Liver (tissue), 9 donors: ENCODE results near the gene UHRF2. TPM values are rescaled to one million over a fixed set of nuclear protein-coding genes. Genes with fewer than 3 reads are reported as not detected.

Experiments
- DNase-seq: peaks from one replicate; pipeline ENCODE4 v3.0.0-alpha.2; 2017; ENCODE audit warnings: low spot score
- H3K27ac ChIP-seq, 2 donors: one replicate each; pipeline ENCODE4 v1.7.0; 2013; ENCODE audit warnings: inconsistent platforms in 2 of 2, low read length in 2 of 2, control low read depth in 1 of 2, low read depth in 1 of 2, mild to moderate bottlenecking in 1 of 2
- H3K27me3 ChIP-seq, 4 donors: one replicate each; pipeline versions ENCODE4 v1.6.1 to v1.7.0; 2013; ENCODE audit warnings: low read length in 3 of 4, inconsistent platforms in 1 of 4, mild to moderate bottlenecking in 1 of 4, moderate library complexity in 1 of 4; ENCODE audit not compliant: control insufficient read depth in 4 of 4, insufficient read depth in 4 of 4
- H3K36me3 ChIP-seq, 4 donors: one replicate each; pipeline versions ENCODE4 v1.6.1 to v1.7.0; 2013; ENCODE audit warnings: low read length in 3 of 4, mild to moderate bottlenecking in 3 of 4, low read depth in 1 of 4, moderate library complexity in 1 of 4; ENCODE audit not compliant: control insufficient read depth in 4 of 4, insufficient read depth in 3 of 4
- H3K4me1 ChIP-seq, 4 donors: one replicate each; pipeline versions ENCODE4 v1.6.1 to v1.7.0; 2013; ENCODE audit warnings: low read length in 3 of 4, mild to moderate bottlenecking in 3 of 4, moderate library complexity in 1 of 4; ENCODE audit not compliant: control insufficient read depth in 4 of 4, insufficient read depth in 4 of 4
- H3K4me3 ChIP-seq, 3 donors: one replicate each; pipeline versions ENCODE4 v1.6.1 to v1.7.0; 2013; ENCODE audit warnings: low read length in 3 of 3, control low read depth in 1 of 3, low read depth in 1 of 3, mild to moderate bottlenecking in 1 of 3
- H3K9ac ChIP-seq, 2 donors: one replicate each; pipeline ENCODE4 v1.7.0; 2013; ENCODE audit warnings: low read length in 2 of 2, mild to moderate bottlenecking in 2 of 2, moderate library complexity in 2 of 2, control low read depth in 1 of 2, low read depth in 1 of 2
- H3K9me3 ChIP-seq, 4 donors: one replicate each; pipeline versions ENCODE4 v1.6.1 to v1.7.0; 2013; ENCODE audit warnings: low read length in 3 of 4; ENCODE audit not compliant: control insufficient read depth in 4 of 4
- ATF3 ChIP-seq: IDR thresholded peaks from 2 replicates; pipeline ENCODE4 v1.6.1; 2016; ENCODE audit warnings: antibody characterized with exemption
- EGR1 ChIP-seq, 2 donors: IDR thresholded peaks; 2 replicates each; pipeline ENCODE4 v1.6.1; 2016 to 2018; ENCODE audit warnings: antibody characterized with exemption in 2 of 2, low read depth in 2 of 2
- FOXA1 ChIP-seq: IDR thresholded peaks from 2 replicates; pipeline ENCODE4 v1.6.1; 2016; ENCODE audit warnings: antibody characterized with exemption
- FOXA2 ChIP-seq: IDR thresholded peaks from 2 replicates; pipeline ENCODE4 v1.6.1; 2016; ENCODE audit warnings: antibody characterized with exemption
- GABPA ChIP-seq, 2 donors: IDR thresholded peaks in 1 of 2; conservative IDR thresholded peaks in 1 of 2; 2 replicates each; pipeline ENCODE4 v1.6.1; 2016; ENCODE audit warnings: antibody characterized with exemption in 2 of 2, mild to moderate bottlenecking in 1 of 2, moderate library complexity in 1 of 2
- HNF4A ChIP-seq, 2 donors: conservative IDR thresholded peaks; 2 replicates each; pipeline ENCODE4 v1.6.1; 2016; ENCODE audit warnings: antibody characterized with exemption in 2 of 2, mild to moderate bottlenecking in 2 of 2
- HNF4G ChIP-seq: IDR thresholded peaks from 2 replicates; pipeline ENCODE4 v1.6.1; 2016; ENCODE audit warnings: antibody characterized with exemption
- JUND ChIP-seq, 2 donors: IDR thresholded peaks; 2 replicates each; pipeline ENCODE4 v1.6.1; 2016; ENCODE audit warnings: antibody characterized with exemption in 2 of 2
- MAX ChIP-seq: IDR thresholded peaks from 2 replicates; pipeline ENCODE4 v1.6.1; 2016; ENCODE audit warnings: antibody characterized with exemption
- NR2F2 ChIP-seq: IDR thresholded peaks from 2 replicates; pipeline ENCODE4 v1.6.1; 2016; ENCODE audit warnings: antibody characterized with exemption
- RAD21 ChIP-seq, 2 donors: IDR thresholded peaks; 2 replicates each; pipeline ENCODE4 v1.6.1; 2016; ENCODE audit warnings: antibody characterized with exemption in 2 of 2, mild to moderate bottlenecking in 2 of 2
- REST ChIP-seq: IDR thresholded peaks from 2 replicates; pipeline ENCODE4 v1.6.1; 2016; ENCODE audit warnings: antibody characterized with exemption, mild to moderate bottlenecking
- RXRA ChIP-seq, 2 donors: IDR thresholded peaks; 2 replicates each; pipeline ENCODE4 v1.6.1; 2017 to 2018; ENCODE audit warnings: antibody characterized with exemption in 2 of 2, mild to moderate bottlenecking in 1 of 2
- SP1 ChIP-seq: IDR thresholded peaks from 2 replicates; pipeline ENCODE4 v1.6.1; 2018; ENCODE audit warnings: antibody characterized with exemption, mild to moderate bottlenecking
- TAF1 ChIP-seq: conservative IDR thresholded peaks from 2 replicates; pipeline ENCODE4 v1.6.1; 2016; ENCODE audit warnings: antibody characterized with exemption, mild to moderate bottlenecking
- YY1 ChIP-seq: IDR thresholded peaks from 2 replicates; pipeline ENCODE4 v1.6.1; 2016; ENCODE audit warnings: antibody characterized with exemption, mild to moderate bottlenecking
- ZBTB33 ChIP-seq: IDR thresholded peaks from 2 replicates; pipeline ENCODE4 v1.6.1; 2016; ENCODE audit warnings: antibody characterized with exemption
- WGBS: extraction: QIAGEN DNeasy Blood & Tissue Kit; methylation state at CpG from one replicate; pipeline ENCODE4 v1.1.7; 2013; 5-methylcytosine and 5-hydroxymethylcytosine counted together
- polyA plus RNA-seq, 2 donors: library from polyadenylated mRNA; stranded (reverse) in 1 of 2; unstranded in 1 of 2; fragments of 200-250 nt in 1 of 2; fragments of >200 nt in 1 of 2; fragmentation: Nextera tagmentation in 1 of 2; extraction: Ambion mirVana in 1 of 2; gene quantifications; one replicate each; pipeline versions ENCODE4 v1.2.1 to v1.2.3, GENCODE V29; 2013 to 2015
- total RNA-seq, 2 donors: library from RNA; depleted of rRNA; stranded (reverse); fragments of >200 nt; gene quantifications; one replicate each; pipeline ENCODE4 v1.2.3, GENCODE V29; 2014
- TF ChIP-seq, protein P1 (sequence below): fragments of 150-350 bp; IDR thresholded peaks from 2 replicates; pipeline ENCODE4 v1.5.1; 2017; ENCODE audit warnings: improper control_type of control experiment, low read depth, low read length; ENCODE audit not compliant: missing input control
- donor health status: healthy.
- donor health status: healthy.
- donor health status: healthy.
- donor health status: healthy.
- donor health status: healthy.

The UHRF2 gene
- total and polyA plus RNA-seq, 4 donors = 5.7 to 34.1 (median 16.9) TPM

DNA sequence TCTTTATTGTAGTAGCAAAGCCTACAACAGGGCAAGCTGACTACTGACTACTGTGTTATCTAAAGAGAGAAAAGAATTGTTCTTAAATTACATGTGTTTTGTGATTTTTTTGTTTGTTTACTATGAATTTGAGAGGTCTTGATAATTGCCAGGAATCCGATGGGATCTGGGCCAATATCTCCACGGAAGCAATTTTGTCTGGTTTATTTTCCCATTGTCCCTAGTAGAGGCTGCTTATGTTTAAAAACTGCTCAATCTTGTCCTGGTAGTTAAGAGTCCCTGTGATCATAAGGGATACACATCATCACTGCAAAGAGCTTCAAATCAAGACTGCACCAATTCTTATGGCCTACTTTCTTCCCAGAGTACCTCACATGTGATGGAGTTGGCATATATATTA is 138.1 kb downstream of the UHRF2 start:
- H3K9ac ChIP-seq = no peak overlapping the region
- H3K4me3 ChIP-seq = no peak overlapping the region
- DNase-seq = no peak
- H3K27me3 ChIP-seq = no peaks in the 10 kb centered on the region
- 84% methylated on average over 2 of the region's 2 CpGs for WGBS
- no peaks in the 10 kb centered on the region for H3K4me1 ChIP-seq
- no peaks in the 10 kb centered on the region for H3K9me3 ChIP-seq
- H3K27ac ChIP-seq = no peak overlapping the region
- peaks cover 5 to 75% (median 45%) of the 10 kb centered on the region in 4 donors for H3K36me3 ChIP-seq
- TF ChIP-seq ATF3 (no peak), SP1 (no peak), FOXA2 (no peak), NR2F2 (no peak), HNF4G (no peak), FOXA1 (no peak), RAD21 (IDR thresholded peaks at IDR 0.05) (no peak), GABPA (IDR thresholded peaks at IDR 0.05 in 1 of 2, conservative IDR thresholded peaks at IDR 0.05 in 1 of 2) (no peak), TAF1 (no peak), JUND (IDR thresholded peaks at IDR 0.05) (no peak), YY1 (no peak), RXRA (IDR thresholded peaks at IDR 0.05) (no peak), ZBTB33 (no peak), EGR1 (IDR thresholded peaks at IDR 0.05; ENCODE audit: low read depth in 2 of 2) (no peak), MAX (no peak), REST (no peak)
- TF ChIP-seq, protein P1, sequence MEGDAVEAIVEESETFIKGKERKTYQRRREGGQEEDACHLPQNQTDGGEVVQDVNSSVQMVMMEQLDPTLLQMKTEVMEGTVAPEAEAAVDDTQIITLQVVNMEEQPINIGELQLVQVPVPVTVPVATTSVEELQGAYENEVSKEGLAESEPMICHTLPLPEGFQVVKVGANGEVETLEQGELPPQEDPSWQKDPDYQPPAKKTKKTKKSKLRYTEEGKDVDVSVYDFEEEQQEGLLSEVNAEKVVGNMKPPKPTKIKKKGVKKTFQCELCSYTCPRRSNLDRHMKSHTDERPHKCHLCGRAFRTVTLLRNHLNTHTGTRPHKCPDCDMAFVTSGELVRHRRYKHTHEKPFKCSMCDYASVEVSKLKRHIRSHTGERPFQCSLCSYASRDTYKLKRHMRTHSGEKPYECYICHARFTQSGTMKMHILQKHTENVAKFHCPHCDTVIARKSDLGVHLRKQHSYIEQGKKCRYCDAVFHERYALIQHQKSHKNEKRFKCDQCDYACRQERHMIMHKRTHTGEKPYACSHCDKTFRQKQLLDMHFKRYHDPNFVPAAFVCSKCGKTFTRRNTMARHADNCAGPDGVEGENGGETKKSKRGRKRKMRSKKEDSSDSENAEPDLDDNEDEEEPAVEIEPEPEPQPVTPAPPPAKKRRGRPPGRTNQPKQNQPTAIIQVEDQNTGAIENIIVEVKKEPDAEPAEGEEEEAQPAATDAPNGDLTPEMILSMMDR = no peak

DNA sequence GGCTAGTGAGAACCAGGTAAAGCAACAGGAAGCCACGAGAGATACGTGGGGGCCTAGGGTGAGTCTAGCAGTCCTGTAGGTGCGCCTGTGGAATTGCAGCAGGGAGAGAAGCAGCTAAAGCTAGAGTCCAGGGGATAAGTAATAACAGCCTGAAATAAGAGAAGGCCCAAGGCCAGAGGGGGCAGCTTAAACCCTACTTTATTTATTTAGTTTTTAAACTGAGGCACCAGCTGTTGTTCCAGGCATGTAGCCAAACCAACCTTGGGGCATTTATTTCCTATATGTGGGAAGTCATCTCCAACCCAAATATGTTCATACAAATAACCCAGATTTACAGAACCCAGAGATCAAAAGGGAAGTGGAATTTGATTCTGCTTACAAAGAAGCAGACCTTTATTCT is 139.0 kb downstream of the UHRF2 start:
- Histone ChIP-seq H3K27me3 (no peaks in the 10 kb centered on the region), H3K27ac (no peak overlapping the region), H3K36me3 (peaks cover 8 to 72% (median 47%) of the 10 kb centered on the region in 4 donors), H3K4me1 (no peaks in the 10 kb centered on the region), H3K9ac (no peak overlapping the region), H3K9me3 (no peaks in the 10 kb centered on the region), H3K4me3 (no peak overlapping the region)
- DNase-seq = no peak
- 92% methylated on average over 3 of the region's 3 CpGs for WGBS
- TF ChIP-seq HNF4A (conservative IDR thresholded peaks at IDR 0.05) = no peak
- TF ChIP-seq NR2F2 = no peak
- TF ChIP-seq, protein P1 = no peak
- no peak for TF ChIP-seq HNF4G
- TF ChIP-seq GABPA (IDR thresholded peaks at IDR 0.05 in 1 of 2, conservative IDR thresholded peaks at IDR 0.05 in 1 of 2) = no peak
- TF ChIP-seq FOXA1 = no peak
- no peak for TF ChIP-seq ZBTB33
- TF ChIP-seq SP1 = no peak
